HEK293 (cell line): ENCODE results near the gene KDM4C.

Experiments used
- CTCF ChIA-PET: fragments of 350-600 bp; formaldehyde crosslinking; extraction: SDS; loops from one replicate; lab custom pipeline; 2021; ENCODE audit warnings: antibody characterized with exemption; lab: Yijun Ruan, JAX
- POLR2A ChIA-PET: fragments of 300-600 bp; formaldehyde crosslinking; extraction: SDS; loops from one replicate; lab custom pipeline; 2020; ENCODE audit warnings: antibody characterized with exemption, inconsistent platforms; lab: Yijun Ruan, JAX
- H3K27ac ChIP-seq: fragments of 200-500 bp; sonication (Bioruptor generic); 2 replicates; pipeline ENCODE4 v1.5.1; 2014; ENCODE audit warnings: low read depth, low read length, control low read depth, inconsistent platforms; ENCODE audit errors: extremely low read depth
- H3K36me3 ChIP-seq, 2 experiments: fragments of 200-500 bp in 1 of 2; sonication (Bioruptor generic) in 1 of 2; 1 replicate in 1 of 2; 2 replicates in 1 of 2; pipeline ENCODE4 v1.5.1; 2014 to 2017; ENCODE audit warnings: inconsistent platforms in 2 of 2, low read length in 2 of 2; ENCODE audit not compliant: control insufficient read depth in 2 of 2, insufficient read depth in 1 of 2
- H3K4me1 ChIP-seq: fragments of 200-500 bp; sonication (Bioruptor generic); 2 replicates; pipeline ENCODE4 v1.5.1; 2014; ENCODE audit warnings: mild to moderate bottlenecking, low read length, inconsistent platforms; ENCODE audit not compliant: control insufficient read depth, insufficient read depth
- H3K4me3 ChIP-seq: 2 replicates; pipeline ENCODE4 v1.5.1; 2011; ENCODE audit warnings: low read depth, mild to moderate bottlenecking, control low read depth, low read length, moderate library complexity
- H3K9me3 ChIP-seq: fragments of 200-500 bp; sonication (Bioruptor generic); 2 replicates; pipeline ENCODE4 v1.5.1; 2014; ENCODE audit warnings: low read depth, low read length, inconsistent platforms; ENCODE audit not compliant: control insufficient read depth, insufficient read depth
- EGR2 ChIP-seq: fragments of 450-650 bp; formaldehyde crosslinking; IDR thresholded peaks from 2 replicates; pipeline ENCODE4 v1.5.1; 2016; ENCODE audit warnings: low read depth, missing biosample characterization, missing genetic modification characterization
- GLIS2 ChIP-seq: fragments of 450-650 bp; formaldehyde crosslinking; IDR thresholded peaks from 2 replicates; pipeline ENCODE4 v1.5.1; 2016; ENCODE audit warnings: missing biosample characterization, missing genetic modification characterization
- HOXA7 ChIP-seq: sonication (generic); formaldehyde crosslinking; IDR thresholded peaks from 2 replicates; pipeline ENCODE4 v1.8.1; 2022; ENCODE audit warnings: missing genetic modification reagents, borderline replicate concordance
- KLF16 ChIP-seq: fragments of 450-650 bp; formaldehyde crosslinking; IDR thresholded peaks from 2 replicates; pipeline ENCODE4 v1.5.1; 2017; ENCODE audit warnings: missing biosample characterization, missing genetic modification characterization
- PRDM1 ChIP-seq: fragments of 450-650 bp; formaldehyde crosslinking; IDR thresholded peaks from 2 replicates; pipeline ENCODE4; 2016; ENCODE audit warnings: missing biosample characterization, missing genetic modification characterization
- SALL2 ChIP-seq: fragments of 450-650 bp; formaldehyde crosslinking; IDR thresholded peaks from 2 replicates; pipeline ENCODE4 v1.5.0; 2017; ENCODE audit warnings: missing biosample characterization, mild to moderate bottlenecking, missing genetic modification characterization, borderline replicate concordance
- YY1 ChIP-seq: fragments of 450-650 bp; formaldehyde crosslinking; IDR thresholded peaks from 2 replicates; pipeline ENCODE4 v1.5.1; 2018; ENCODE audit warnings: missing biosample characterization, missing genetic modification characterization
- ZBTB48 ChIP-seq: fragments of 450-650 bp; formaldehyde crosslinking; IDR thresholded peaks from 2 replicates; pipeline ENCODE4 v1.5.1; 2016; ENCODE audit warnings: missing biosample characterization, missing genetic modification characterization
- ZFP37 ChIP-seq: fragments of 450-650 bp; formaldehyde crosslinking; IDR thresholded peaks from 2 replicates; pipeline ENCODE4 v1.5.1; 2016; ENCODE audit warnings: missing biosample characterization, missing genetic modification characterization
- ZNF132 ChIP-seq: fragments of 450-650 bp; formaldehyde crosslinking; IDR thresholded peaks from 2 replicates; pipeline ENCODE4 v1.5.1; 2017; ENCODE audit warnings: missing biosample characterization, missing genetic modification characterization, borderline replicate concordance
- ZNF2 ChIP-seq: fragments of 450-650 bp; formaldehyde crosslinking; IDR thresholded peaks from 2 replicates; pipeline ENCODE4 v1.5.1; 2016; ENCODE audit warnings: missing biosample characterization, missing genetic modification characterization
- ZNF223 ChIP-seq: fragments of 450-650 bp; formaldehyde crosslinking; IDR thresholded peaks from 2 replicates; pipeline ENCODE4 v1.5.1; 2016; ENCODE audit warnings: missing biosample characterization, missing genetic modification characterization
- ZNF23 ChIP-seq: fragments of 450-650 bp; formaldehyde crosslinking; IDR thresholded peaks from 2 replicates; pipeline ENCODE4 v1.5.1; 2016; ENCODE audit warnings: missing biosample characterization, missing genetic modification characterization, borderline replicate concordance
- ZNF560 ChIP-seq: fragments of 450-650 bp; formaldehyde crosslinking; IDR thresholded peaks from 2 replicates; pipeline ENCODE4 v1.5.1; 2017; ENCODE audit warnings: missing biosample characterization, missing genetic modification characterization, borderline replicate concordance
- ZNF660 ChIP-seq: fragments of 450-650 bp; IDR thresholded peaks from 2 replicates; pipeline ENCODE4 v1.5.1; 2018; ENCODE audit warnings: missing biosample characterization, mild to moderate bottlenecking, missing genetic modification characterization
- ZNF677 ChIP-seq: fragments of 450-650 bp; IDR thresholded peaks from 2 replicates; pipeline ENCODE4 v1.5.0; 2018; ENCODE audit warnings: missing biosample characterization, mild to moderate bottlenecking, missing genetic modification characterization, moderate library complexity
- TF ChIP-seq, protein P1 (sequence below): fragments of 450-650 bp; formaldehyde crosslinking; IDR thresholded peaks from 2 replicates; pipeline ENCODE4 v1.5.1; 2017; ENCODE audit warnings: missing biosample characterization, missing genetic modification characterization
- TF ChIP-seq, protein P2 (sequence below): fragments of 450-650 bp; formaldehyde crosslinking; IDR thresholded peaks from 2 replicates; pipeline ENCODE4 v1.5.1; 2016; ENCODE audit warnings: missing biosample characterization, missing genetic modification characterization
- TF ChIP-seq, protein P3 (sequence below): fragments of 450-650 bp; formaldehyde crosslinking; IDR thresholded peaks from 2 replicates; pipeline ENCODE4 v1.5.1; 2016; ENCODE audit warnings: missing biosample characterization, missing genetic modification characterization
- TF ChIP-seq, protein P4 (sequence below): fragments of 450-650 bp; formaldehyde crosslinking; IDR thresholded peaks from 2 replicates; pipeline ENCODE4 v1.5.1; 2016; ENCODE audit warnings: missing biosample characterization, missing genetic modification characterization

Gene KDM4C

DNA sequence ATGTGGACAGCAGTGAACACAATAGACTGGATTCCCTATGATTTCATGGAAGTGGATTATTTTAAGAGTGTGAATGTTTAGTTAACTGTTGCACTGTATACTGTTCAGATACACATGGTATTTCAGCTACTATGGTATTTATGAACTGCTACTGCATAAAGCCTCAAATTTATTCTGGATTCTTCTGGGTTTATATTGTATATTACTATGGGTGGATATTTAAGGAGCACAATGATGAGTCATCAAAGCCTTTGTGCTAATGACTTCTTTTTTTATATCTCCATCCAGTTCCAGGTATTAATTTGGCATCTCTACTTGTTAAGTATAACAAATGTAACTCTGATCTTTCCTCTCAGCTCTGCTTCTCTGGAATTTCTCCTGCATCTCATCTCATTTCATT lies 6.8 kb downstream of the KDM4C start:
- Histone ChIP-seq H3K27ac (no peak overlapping the region), H3K4me1 (peaks cover 3% of the 10 kb centered on the region; the same call in 1 of the 2 replicates), H3K36me3 (no peaks in the 10 kb centered on the region), H3K4me3 (no peak overlapping the region), H3K9me3 (no peaks in the 10 kb centered on the region)
- TF ChIP-seq HOXA7 (CRISPR knock-in tag) (no peak), ZFP37 (tag by site-specific recombination) (no peak), GLIS2 (tag by site-specific recombination) (no peak), EGR2 (tag by site-specific recombination) (no peak), ZBTB48 (tag by site-specific recombination) (no peak), ZNF677 (no peak), YY1 (no peak)
- TF ChIP-seq, protein P1, sequence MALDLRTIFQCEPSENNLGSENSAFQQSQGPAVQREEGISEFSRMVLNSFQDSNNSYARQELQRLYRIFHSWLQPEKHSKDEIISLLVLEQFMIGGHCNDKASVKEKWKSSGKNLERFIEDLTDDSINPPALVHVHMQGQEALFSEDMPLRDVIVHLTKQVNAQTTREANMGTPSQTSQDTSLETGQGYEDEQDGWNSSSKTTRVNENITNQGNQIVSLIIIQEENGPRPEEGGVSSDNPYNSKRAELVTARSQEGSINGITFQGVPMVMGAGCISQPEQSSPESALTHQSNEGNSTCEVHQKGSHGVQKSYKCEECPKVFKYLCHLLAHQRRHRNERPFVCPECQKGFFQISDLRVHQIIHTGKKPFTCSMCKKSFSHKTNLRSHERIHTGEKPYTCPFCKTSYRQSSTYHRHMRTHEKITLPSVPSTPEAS (tag by site-specific recombination), result no peak
- ChIA-PET POLR2A (no interaction called here), CTCF (no interaction called here)

DNA sequence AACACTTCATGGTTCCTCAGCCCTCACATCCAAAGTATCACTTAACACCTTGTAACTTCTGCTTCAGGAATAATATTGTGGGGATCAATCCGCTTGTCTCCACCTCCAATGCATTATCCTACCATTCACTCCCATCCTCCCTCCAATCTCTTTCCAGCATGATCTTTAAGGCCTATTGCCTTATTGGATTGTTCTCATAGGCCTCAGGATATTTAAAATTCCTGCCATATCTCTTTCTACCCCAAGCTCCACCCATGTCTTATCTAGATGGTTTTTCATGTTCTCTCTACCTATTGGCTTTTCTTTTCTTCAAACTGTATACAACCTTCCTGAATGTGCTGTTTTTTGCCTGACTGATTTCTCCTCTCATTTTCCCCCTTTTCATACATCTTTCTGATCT lies 7.2 kb downstream of the KDM4C start:
- TF ChIP-seq PRDM1 (tag by site-specific recombination), result peak; percentile 40; the same call in 1 of the 2 replicates
- TF ChIP-seq, protein P2, sequence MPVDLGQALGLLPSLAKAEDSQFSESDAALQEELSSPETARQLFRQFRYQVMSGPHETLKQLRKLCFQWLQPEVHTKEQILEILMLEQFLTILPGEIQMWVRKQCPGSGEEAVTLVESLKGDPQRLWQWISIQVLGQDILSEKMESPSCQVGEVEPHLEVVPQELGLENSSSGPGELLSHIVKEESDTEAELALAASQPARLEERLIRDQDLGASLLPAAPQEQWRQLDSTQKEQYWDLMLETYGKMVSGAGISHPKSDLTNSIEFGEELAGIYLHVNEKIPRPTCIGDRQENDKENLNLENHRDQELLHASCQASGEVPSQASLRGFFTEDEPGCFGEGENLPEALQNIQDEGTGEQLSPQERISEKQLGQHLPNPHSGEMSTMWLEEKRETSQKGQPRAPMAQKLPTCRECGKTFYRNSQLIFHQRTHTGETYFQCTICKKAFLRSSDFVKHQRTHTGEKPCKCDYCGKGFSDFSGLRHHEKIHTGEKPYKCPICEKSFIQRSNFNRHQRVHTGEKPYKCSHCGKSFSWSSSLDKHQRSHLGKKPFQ (tag by site-specific recombination), result no peak
- TF ChIP-seq, all 188 proteins: peak for 1
- H3K4me1 ChIP-seq, result peaks cover 3% of the 10 kb centered on the region; the same call in 1 of the 2 replicates
- H3K27ac ChIP-seq, result no peak overlapping the region
- no peak overlapping the region for H3K4me3 ChIP-seq
- no peaks in the 10 kb centered on the region for H3K9me3 ChIP-seq
- ChIA-PET POLR2A (no interaction called here), CTCF (interaction anchor here (0.6 kb wide), 1 partner anchor 916 kb away, joined by 4 read pairs; no protein-coding TSS in a partner anchor)
- H3K36me3 ChIP-seq, result no peaks in the 10 kb centered on the region

DNA sequence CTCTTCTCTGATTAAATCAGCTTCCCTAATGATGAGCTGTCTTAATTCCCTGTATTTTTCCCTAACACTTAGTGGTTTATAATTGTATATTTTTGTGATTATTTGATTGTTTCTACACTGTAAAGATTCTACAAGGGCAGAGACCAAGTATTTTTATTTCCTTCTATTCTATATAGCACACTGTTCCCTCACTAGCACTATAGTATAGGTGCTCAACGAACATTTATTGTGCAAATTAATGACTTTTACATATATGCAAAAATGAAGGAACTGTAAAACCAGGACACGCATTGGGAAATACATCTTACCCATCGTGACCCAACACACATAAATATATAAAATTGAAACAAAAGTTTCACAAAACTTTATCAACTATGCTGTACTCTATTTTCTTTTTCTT lies 7.6 kb downstream of the KDM4C start:
- Histone ChIP-seq H3K4me1 (peaks cover 3% of the 10 kb centered on the region; the same call in 1 of the 2 replicates), H3K4me3 (no peak overlapping the region), H3K27ac (no peak overlapping the region), H3K36me3 (no peaks in the 10 kb centered on the region), H3K9me3 (no peaks in the 10 kb centered on the region)
- ChIA-PET POLR2A (interaction anchor here (0.7 kb wide), 1 partner anchor 8 kb away, joined by 13 read pairs; no protein-coding TSS in a partner anchor), CTCF (interaction anchor here (0.6 kb wide), 1 partner anchor 917 kb away, joined by 4 read pairs; no protein-coding TSS in a partner anchor)
- TF ChIP-seq ZNF23 (tag by site-specific recombination), result no peak
- TF ChIP-seq GLIS2 (tag by site-specific recombination), result no peak
- TF ChIP-seq ZNF2 (tag by site-specific recombination), result no peak
- no peak for TF ChIP-seq ZNF223 (tag by site-specific recombination)
- TF ChIP-seq, protein P2 (tag by site-specific recombination), result no peak
- TF ChIP-seq ZNF560, result no peak
- TF ChIP-seq, protein P3, sequence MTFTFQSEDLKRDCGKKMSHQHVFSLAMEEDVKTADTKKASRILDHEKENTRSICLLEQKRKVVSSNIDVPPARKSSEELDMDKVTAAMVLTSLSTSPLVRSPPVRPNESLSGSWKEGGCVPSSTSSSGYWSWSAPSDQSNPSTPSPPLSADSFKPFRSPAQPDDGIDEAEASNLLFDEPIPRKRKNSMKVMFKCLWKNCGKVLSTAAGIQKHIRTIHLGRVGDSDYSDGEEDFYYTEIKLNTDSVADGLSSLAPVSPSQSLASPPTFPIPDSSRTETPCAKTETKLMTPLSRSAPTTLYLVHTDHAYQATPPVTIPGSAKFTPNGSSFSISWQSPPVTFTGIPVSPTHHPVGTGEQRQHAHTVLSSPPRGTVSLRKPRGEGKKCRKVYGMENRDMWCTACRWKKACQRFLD (tag by site-specific recombination), result no peak
- no peak for TF ChIP-seq KLF16 (tag by site-specific recombination)
- TF ChIP-seq, protein P4, sequence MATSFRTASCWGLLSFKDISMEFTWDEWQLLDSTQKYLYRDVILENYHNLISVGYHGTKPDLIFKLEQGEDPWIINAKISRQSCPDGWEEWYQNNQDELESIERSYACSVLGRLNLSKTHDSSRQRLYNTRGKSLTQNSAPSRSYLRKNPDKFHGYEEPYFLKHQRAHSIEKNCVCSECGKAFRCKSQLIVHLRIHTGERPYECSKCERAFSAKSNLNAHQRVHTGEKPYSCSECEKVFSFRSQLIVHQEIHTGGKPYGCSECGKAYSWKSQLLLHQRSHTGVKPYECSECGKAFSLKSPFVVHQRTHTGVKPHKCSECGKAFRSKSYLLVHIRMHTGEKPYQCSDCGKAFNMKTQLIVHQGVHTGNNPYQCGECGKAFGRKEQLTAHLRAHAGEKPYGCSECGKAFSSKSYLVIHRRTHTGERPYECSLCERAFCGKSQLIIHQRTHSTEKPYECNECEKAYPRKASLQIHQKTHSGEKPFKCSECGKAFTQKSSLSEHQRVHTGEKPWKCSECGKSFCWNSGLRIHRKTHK (tag by site-specific recombination), result no peak
- no peak for TF ChIP-seq SALL2 (tag by site-specific recombination)
- no peak for TF ChIP-seq ZNF132 (tag by site-specific recombination)
- TF ChIP-seq ZNF660 (tag by site-specific recombination), result no peak
